T-helper 17 cell (primary cell): Measurements from ENCODE around the gene TPD52L1. TPM values are rescaled to one million over a fixed set of nuclear protein-coding genes. Genes with fewer than 3 reads are reported as not detected.

Experiments used
- ATAC-seq: fragments of 150-1000 bp; cut with Tn5 transposase; 2 replicates; pipeline ENCODE4 v1.10.0; 2021; ENCODE audit warnings: mild to moderate bottlenecking, moderate library complexity
- DNase-seq, 3 donors: peaks; one replicate each; pipeline versions ENCODE4 v3.0.0 to v3.0.0-alpha.2; 2020 to 2021
- H3K9me3 ChIP-seq: one replicate; pipeline ENCODE4 v1.7.0; 2013; ENCODE audit warnings: low read length, mild to moderate bottlenecking; ENCODE audit not compliant: control insufficient read depth, poor library complexity, severe bottlenecking
- H3K27ac Mint-ChIP-seq: one replicate; pipeline ENCODE4 v1.8.0; 2022; ENCODE audit warnings: mild to moderate bottlenecking, moderate library complexity, mixed read lengths
- H3K27me3 Mint-ChIP-seq: one replicate; pipeline ENCODE4 v1.8.0; 2022; ENCODE audit warnings: mixed read lengths
- H3K36me3 Mint-ChIP-seq: one replicate; pipeline ENCODE4 v1.8.0; 2022; ENCODE audit warnings: low read depth, mixed read lengths
- H3K4me1 Mint-ChIP-seq: one replicate; pipeline ENCODE4 v1.8.0; 2022; ENCODE audit warnings: mild to moderate bottlenecking, mixed read lengths
- H3K4me3 Mint-ChIP-seq: one replicate; pipeline ENCODE4 v1.8.0; 2022; ENCODE audit warnings: mild to moderate bottlenecking, moderate library complexity, mixed read lengths
- total RNA-seq, 4 donors: library from RNA in 2 of 4; stranded (reverse) in 2 of 4; gene quantifications; one replicate each; pipeline ENCODE4 v1.2.3 and lab custom pipeline; 2022 to 2026

The TPD52L1 gene
- total RNA-seq, 2 donors from 2014 or later = not detected

GRCh38 chr6:125251516-125252220 lies 98.1 kb downstream of the TPD52L1 start:
- Mint-ChIP-seq H3K36me3 (no peaks in the 10 kb centered on the region), H3K4me3 (no peak overlapping the region), H3K27me3 (peaks cover 16% of the 10 kb centered on the region), H3K4me1 (peaks cover 4% of the 10 kb centered on the region), H3K27ac (peak overlapping the region; percentile 54)
- H3K9me3 ChIP-seq = no peaks in the 10 kb centered on the region
- DNase-seq = no peak
- no peak for ATAC-seq

- H3K27ac Mint-ChIP-seq = no peak overlapping the region
- H3K27me3 Mint-ChIP-seq = peaks cover 8% of the 10 kb centered on the region
Measured at GRCh38 chr6:125252891-125253290, 99.3 kb downstream of the TPD52L1 start.

GRCh38 chr6:125253881-125254280 lies 100.3 kb downstream of the TPD52L1 start:
- H3K27ac Mint-ChIP-seq = no peak overlapping the region

More at GRCh38 chr6:125252891-125253290, 99.3 kb downstream of the TPD52L1 start:
- DNase-seq = no peak
- no peaks in the 10 kb centered on the region for H3K36me3 Mint-ChIP-seq
- peaks cover 4% of the 10 kb centered on the region for H3K4me1 Mint-ChIP-seq
- no peak for ATAC-seq
- H3K4me3 Mint-ChIP-seq = no peak overlapping the region
- H3K9me3 ChIP-seq = no peaks in the 10 kb centered on the region

GRCh38 chr6:125254321-125254720 lies 100.7 kb downstream of the TPD52L1 start:
- no peaks in the 10 kb centered on the region for H3K9me3 ChIP-seq
- DNase-seq (no peak), ATAC-seq (no peak)
- H3K27me3 Mint-ChIP-seq = peaks cover 6% of the 10 kb centered on the region
- no peak overlapping the region for H3K4me3 Mint-ChIP-seq
- H3K27ac Mint-ChIP-seq = no peak overlapping the region
- peaks cover 4% of the 10 kb centered on the region for H3K4me1 Mint-ChIP-seq
- H3K36me3 Mint-ChIP-seq = no peaks in the 10 kb centered on the region

More at GRCh38 chr6:125253881-125254280, 100.3 kb downstream of the TPD52L1 start:
- Mint-ChIP-seq H3K27me3 (peaks cover 6% of the 10 kb centered on the region), H3K36me3 (no peaks in the 10 kb centered on the region), H3K4me1 (peaks cover 4% of the 10 kb centered on the region), H3K4me3 (no peak overlapping the region)
- no peaks in the 10 kb centered on the region for H3K9me3 ChIP-seq
- DNase-seq (no peak), ATAC-seq (no peak)

GRCh38 chr6:125255201-125255600 lies 101.6 kb downstream of the TPD52L1 start:
- H3K4me1 Mint-ChIP-seq = peaks cover 4% of the 10 kb centered on the region
- peaks cover 6% of the 10 kb centered on the region for H3K27me3 Mint-ChIP-seq
- DNase-seq = no peak
- no peaks in the 10 kb centered on the region for H3K9me3 ChIP-seq
- ATAC-seq = no peak
- H3K27ac Mint-ChIP-seq = no peak overlapping the region
- H3K4me3 Mint-ChIP-seq = no peak overlapping the region
- no peaks in the 10 kb centered on the region for H3K36me3 Mint-ChIP-seq

- Mint-ChIP-seq H3K27me3 (no peaks in the 10 kb centered on the region), H3K27ac (no peak overlapping the region), H3K36me3 (no peaks in the 10 kb centered on the region), H3K4me3 (no peak overlapping the region), H3K4me1 (no peaks in the 10 kb centered on the region)
- H3K9me3 ChIP-seq = no peaks in the 10 kb centered on the region
- ATAC-seq = no peak
- no peak for DNase-seq
Measured at GRCh38 chr6:125257351-125257750, 103.8 kb downstream of the TPD52L1 start.

GRCh38 chr6:125258651-125259353 lies 105.2 kb downstream of the TPD52L1 start:
- Mint-ChIP-seq H3K36me3 (no peaks in the 10 kb centered on the region), H3K27me3 (no peaks in the 10 kb centered on the region), H3K27ac (no peak overlapping the region), H3K4me1 (no peaks in the 10 kb centered on the region), H3K4me3 (no peak overlapping the region)
- no peaks in the 10 kb centered on the region for H3K9me3 ChIP-seq
- no peak for DNase-seq
- no peak for ATAC-seq

- no peak overlapping the region for H3K4me3 Mint-ChIP-seq
- H3K27me3 Mint-ChIP-seq = no peaks in the 10 kb centered on the region
- H3K36me3 Mint-ChIP-seq = no peaks in the 10 kb centered on the region
- DNase-seq = no peak
- no peak overlapping the region for H3K27ac Mint-ChIP-seq
- no peaks in the 10 kb centered on the region for H3K9me3 ChIP-seq
- H3K4me1 Mint-ChIP-seq = no peaks in the 10 kb centered on the region
- ATAC-seq = no peak
Measured at GRCh38 chr6:125259354-125259736, 105.8 kb downstream of the TPD52L1 start.

- Mint-ChIP-seq H3K27me3 (no peaks in the 10 kb centered on the region), H3K36me3 (no peaks in the 10 kb centered on the region), H3K27ac (no peak overlapping the region), H3K4me1 (no peaks in the 10 kb centered on the region), H3K4me3 (no peak overlapping the region)
- ATAC-seq (no peak), DNase-seq (no peak)
- no peaks in the 10 kb centered on the region for H3K9me3 ChIP-seq
Measured at GRCh38 chr6:125262016-125263013, 108.7 kb downstream of the TPD52L1 start.

GRCh38 chr6:125264476-125264875 lies 110.9 kb downstream of the TPD52L1 start:
- no peak overlapping the region for H3K27ac Mint-ChIP-seq
- DNase-seq = no peak
- no peaks in the 10 kb centered on the region for H3K36me3 Mint-ChIP-seq
- H3K4me1 Mint-ChIP-seq = no peaks in the 10 kb centered on the region
- no peak for ATAC-seq
- H3K27me3 Mint-ChIP-seq = no peaks in the 10 kb centered on the region
- H3K4me3 Mint-ChIP-seq = no peak overlapping the region
- H3K9me3 ChIP-seq = no peaks in the 10 kb centered on the region

GRCh38 chr6:125267806-125268523 lies 114.4 kb downstream of the TPD52L1 start:
- DNase-seq (no peak), ATAC-seq (no peak)
- Mint-ChIP-seq H3K4me3 (no peak overlapping the region), H3K27me3 (no peaks in the 10 kb centered on the region), H3K36me3 (no peaks in the 10 kb centered on the region), H3K27ac (no peak overlapping the region), H3K4me1 (no peaks in the 10 kb centered on the region)
- H3K9me3 ChIP-seq = no peaks in the 10 kb centered on the region

GRCh38 chr6:125268765-125269164 lies 115.2 kb downstream of the TPD52L1 start:
- H3K4me1 Mint-ChIP-seq = no peaks in the 10 kb centered on the region
- no peak for ATAC-seq
- no peaks in the 10 kb centered on the region for H3K36me3 Mint-ChIP-seq
- no peaks in the 10 kb centered on the region for H3K27me3 Mint-ChIP-seq
- no peak overlapping the region for H3K27ac Mint-ChIP-seq
- no peak for DNase-seq
- H3K4me3 Mint-ChIP-seq = no peak overlapping the region
- no peaks in the 10 kb centered on the region for H3K9me3 ChIP-seq
